C4-2B (cell line): ENCODE results near the gene ANKRD49.

Experiments used
- H3K27ac ChIP-seq: fragments of 450-650 bp; 2 replicates; pipeline ENCODE4 v1.5.1; 2017
- CTCF ChIP-seq: fragments of 450-650 bp; conservative IDR thresholded peaks from 2 replicates; pipeline ENCODE4 v1.5.1; 2017; ENCODE audit warnings: mild to moderate bottlenecking
- ZFX ChIP-seq: fragments of 450-650 bp; IDR thresholded peaks from 2 replicates; pipeline ENCODE4 v1.6.1; 2017

Gene ANKRD49

GRCh38 chr11:94545264-94546161 lies 51.7 kb downstream of the ANKRD49 start:
- no peak for TF ChIP-seq ZFX
- TF ChIP-seq CTCF = no peak
- H3K27ac ChIP-seq = no peak overlapping the region

DNA sequence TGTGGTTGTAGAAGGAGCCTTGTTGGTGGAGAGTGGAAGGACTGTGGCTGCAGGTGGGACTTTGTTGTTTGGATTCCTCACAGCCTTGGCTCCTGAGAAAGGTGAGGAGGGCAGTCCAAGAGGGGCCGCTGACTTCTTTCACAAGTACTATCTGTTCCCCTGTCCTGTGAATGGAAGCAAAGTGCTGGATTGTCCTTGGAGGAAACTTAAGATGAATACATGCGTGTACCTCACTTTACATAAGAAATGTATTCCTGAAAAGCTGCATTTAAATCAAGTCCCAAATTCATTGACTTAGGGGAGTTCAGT lies 52.3 kb downstream of the ANKRD49 start:
- H3K27ac ChIP-seq = no peak overlapping the region
- TF ChIP-seq CTCF (no peak), ZFX (no peak)

GRCh38 chr11:94546886-94547285 lies 53.1 kb downstream of the ANKRD49 start:
- no peak for TF ChIP-seq ZFX
- no peak; the same call in 1 of the 2 replicates for TF ChIP-seq CTCF
- H3K27ac ChIP-seq = no peak overlapping the region

DNA sequence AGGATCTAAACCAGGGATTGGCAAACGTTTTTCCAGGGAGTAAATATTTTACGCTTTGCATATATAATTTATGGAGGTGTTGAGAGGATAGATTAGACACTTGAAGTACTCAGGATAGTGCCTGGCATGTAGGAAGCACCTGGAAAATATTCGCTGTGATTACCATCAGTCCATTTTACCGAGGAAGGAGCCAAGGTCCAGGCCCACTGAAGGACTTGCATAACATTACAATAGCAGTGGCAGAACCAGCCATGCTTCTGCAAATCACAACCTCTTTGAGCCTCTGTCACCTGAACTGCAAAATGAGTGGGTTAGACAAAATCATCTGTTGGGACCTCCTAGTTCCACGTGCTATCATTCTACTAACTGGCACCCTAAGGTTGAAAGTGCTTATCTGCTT lies 55.4 kb downstream of the ANKRD49 start:
- TF ChIP-seq ZFX (no peak), CTCF (no peak)

More for the DNA sequence above, 55.4 kb downstream of the ANKRD49 start:
- H3K27ac ChIP-seq = no peak overlapping the region
